ENCODE results near the gene DAAM2. TPM values are rescaled to one million over a fixed set of nuclear protein-coding genes. Genes with fewer than 3 reads are reported as not detected.

Gene DAAM2
- total RNA-seq, 4 donors from 2014 or later: 200 to 373 (median 270) TPM

GRCh38 chr6:39876826-39877225, 84.7 kb downstream of the DAAM2 start:
- Histone ChIP-seq H3K9me3 (no peaks in the 10 kb centered on the region), H3K36me3 (peaks cover 4 to 95% of the 10 kb centered on the region in 2 donors), H3K4me1 (peaks cover 2 to 27% (median 4%) of the 10 kb centered on the region in 3 donors), H3K4me3 (no peak overlapping the region), H3K27me3 (no peaks in the 10 kb centered on the region), H3K27ac (peak overlapping the region in 3 of 4 donors; percentile 22 to 85 (median 42))
- ATAC-seq: no peak
- 61 to 70% methylated on average over 3 of the region's 3 CpGs for WGBS, 2 donors (ENCODE audit: low coverage in 1 of 2)
- TF ChIP-seq POLR2AphosphoS5 (IDR thresholded peaks at IDR 0.05): no peak
- TF ChIP-seq, protein P1, sequence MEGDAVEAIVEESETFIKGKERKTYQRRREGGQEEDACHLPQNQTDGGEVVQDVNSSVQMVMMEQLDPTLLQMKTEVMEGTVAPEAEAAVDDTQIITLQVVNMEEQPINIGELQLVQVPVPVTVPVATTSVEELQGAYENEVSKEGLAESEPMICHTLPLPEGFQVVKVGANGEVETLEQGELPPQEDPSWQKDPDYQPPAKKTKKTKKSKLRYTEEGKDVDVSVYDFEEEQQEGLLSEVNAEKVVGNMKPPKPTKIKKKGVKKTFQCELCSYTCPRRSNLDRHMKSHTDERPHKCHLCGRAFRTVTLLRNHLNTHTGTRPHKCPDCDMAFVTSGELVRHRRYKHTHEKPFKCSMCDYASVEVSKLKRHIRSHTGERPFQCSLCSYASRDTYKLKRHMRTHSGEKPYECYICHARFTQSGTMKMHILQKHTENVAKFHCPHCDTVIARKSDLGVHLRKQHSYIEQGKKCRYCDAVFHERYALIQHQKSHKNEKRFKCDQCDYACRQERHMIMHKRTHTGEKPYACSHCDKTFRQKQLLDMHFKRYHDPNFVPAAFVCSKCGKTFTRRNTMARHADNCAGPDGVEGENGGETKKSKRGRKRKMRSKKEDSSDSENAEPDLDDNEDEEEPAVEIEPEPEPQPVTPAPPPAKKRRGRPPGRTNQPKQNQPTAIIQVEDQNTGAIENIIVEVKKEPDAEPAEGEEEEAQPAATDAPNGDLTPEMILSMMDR (IDR thresholded peaks at IDR 0.05): no peak
- no peak for TF ChIP-seq POLR2A (IDR thresholded peaks at IDR 0.05)
- no peak for TF ChIP-seq EP300 (IDR thresholded peaks at IDR 0.05)

- no peaks in the 10 kb centered on the region for H3K27me3 ChIP-seq
- H3K27ac ChIP-seq: peak overlapping the region in 3 of 4 donors; percentile 24 to 85 (median 40)
- no peak for ATAC-seq
- H3K4me3 ChIP-seq: no peak overlapping the region
- H3K36me3 ChIP-seq: peaks cover 4 to 72% of the 10 kb centered on the region in 2 donors
- H3K9me3 ChIP-seq: no peaks in the 10 kb centered on the region
- WGBS, 2 donors (ENCODE audit: low coverage in 1 of 2): 57 to 83% methylated on average over 1 to 3 of the region's 3 CpGs
- peaks cover 2 to 54% (median 14%) of the 10 kb centered on the region in 3 donors for H3K4me1 ChIP-seq
- TF ChIP-seq POLR2AphosphoS5 (IDR thresholded peaks at IDR 0.05) (no peak), POLR2A (IDR thresholded peaks at IDR 0.05) (no peak), EP300 (IDR thresholded peaks at IDR 0.05) (no peak)
- TF ChIP-seq, protein P1 (IDR thresholded peaks at IDR 0.05): no peak
These were observed 87.4 kb downstream of the DAAM2 start for GRCh38 chr6:39879535-39879934.

- Histone ChIP-seq H3K4me3 (no peak overlapping the region), H3K4me1 (peaks cover 2 to 60% (median 14%) of the 10 kb centered on the region in 3 donors), H3K9me3 (no peaks in the 10 kb centered on the region), H3K27ac (peak overlapping the region in 3 of 4 donors; percentile 40 to 85 (median 83)), H3K27me3 (no peaks in the 10 kb centered on the region), H3K36me3 (peaks cover 2 to 67% of the 10 kb centered on the region in 2 donors)
- WGBS, 2 donors (ENCODE audit: low coverage in 1 of 2): 58 to 73% methylated on average over 2 of the region's 4 CpGs
- no peak for TF ChIP-seq EP300 (IDR thresholded peaks at IDR 0.05)
- no peak for TF ChIP-seq POLR2A (IDR thresholded peaks at IDR 0.05)
- TF ChIP-seq, protein P1 (IDR thresholded peaks at IDR 0.05): no peak
- TF ChIP-seq POLR2AphosphoS5 (IDR thresholded peaks at IDR 0.05): no peak
- ATAC-seq: no peak
These were observed 88.4 kb downstream of the DAAM2 start for GRCh38 chr6:39880594-39880993.

DNA sequence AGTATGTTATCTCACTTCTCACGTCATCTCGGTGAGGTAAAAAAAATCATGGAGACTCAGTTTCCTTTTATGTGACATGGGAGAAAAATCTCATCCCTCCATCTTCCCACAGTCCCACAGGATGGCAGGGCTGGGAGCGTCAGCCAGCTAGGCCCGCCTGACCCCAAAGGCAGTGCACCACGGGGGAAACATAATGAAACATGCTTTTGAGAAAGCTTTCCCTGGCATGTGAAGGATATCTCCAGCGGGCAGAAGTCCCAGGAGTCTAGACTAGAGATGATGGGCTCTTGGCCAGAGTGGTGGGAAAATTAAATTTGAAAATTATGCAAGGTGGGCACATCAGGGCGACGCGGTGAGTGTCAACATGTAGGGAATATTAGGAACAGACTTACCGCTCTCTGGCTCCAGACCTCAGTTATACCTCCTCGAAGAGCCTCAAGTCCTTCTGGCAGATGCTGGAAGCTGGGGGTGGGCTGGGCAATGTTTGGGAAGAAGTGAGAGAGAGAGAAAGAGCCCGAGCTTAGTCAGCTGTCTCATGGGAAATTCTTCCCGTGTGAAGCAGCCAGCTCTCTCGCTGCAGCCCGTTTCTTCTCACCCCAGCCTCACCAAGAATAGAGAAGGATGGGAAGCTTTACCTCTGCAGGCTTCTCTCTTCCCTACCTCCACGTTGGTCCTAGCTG, 89.8 kb downstream of the DAAM2 start:
- Histone ChIP-seq H3K36me3 (peaks cover 0 to 67% of the 10 kb centered on the region in 2 donors), H3K9me3 (no peaks in the 10 kb centered on the region), H3K27ac (peak overlapping the region; percentile 48 to 88 (median 84)), H3K4me3 (no peak overlapping the region), H3K4me1 (peaks cover 2 to 73% (median 14%) of the 10 kb centered on the region in 3 donors), H3K27me3 (no peaks in the 10 kb centered on the region)
- TF ChIP-seq EP300 (IDR thresholded peaks at IDR 0.05) (no peak), POLR2AphosphoS5 (IDR thresholded peaks at IDR 0.05) (peak; percentile 58)
- WGBS, 2 donors (ENCODE audit: low coverage in 1 of 2): 12 to 46% methylated on average over 9 to 12 of the region's 16 CpGs
- ATAC-seq: peak; percentile 26

GRCh38 chr6:39882531-39882899, 90.3 kb downstream of the DAAM2 start:
- peaks cover 0 to 61% of the 10 kb centered on the region in 2 donors for H3K36me3 ChIP-seq
- H3K9me3 ChIP-seq: no peaks in the 10 kb centered on the region
- H3K27ac ChIP-seq: peak overlapping the region in 3 of 4 donors; percentile 83 to 88 (median 85)
- ATAC-seq: peak; percentile 60
- no peaks in the 10 kb centered on the region for H3K27me3 ChIP-seq
- peaks cover 2 to 78% (median 17%) of the 10 kb centered on the region in 3 donors for H3K4me1 ChIP-seq
- H3K4me3 ChIP-seq: no peak overlapping the region
- WGBS, 2 donors (ENCODE audit: low coverage in 1 of 2): 12 to 25% methylated on average over 6 to 7 of the region's 8 CpGs
- TF ChIP-seq EP300 (IDR thresholded peaks at IDR 0.05): no peak
- no peak for TF ChIP-seq POLR2A (IDR thresholded peaks at IDR 0.05)
- peak; percentile 47 for TF ChIP-seq POLR2AphosphoS5 (IDR thresholded peaks at IDR 0.05)

DNA sequence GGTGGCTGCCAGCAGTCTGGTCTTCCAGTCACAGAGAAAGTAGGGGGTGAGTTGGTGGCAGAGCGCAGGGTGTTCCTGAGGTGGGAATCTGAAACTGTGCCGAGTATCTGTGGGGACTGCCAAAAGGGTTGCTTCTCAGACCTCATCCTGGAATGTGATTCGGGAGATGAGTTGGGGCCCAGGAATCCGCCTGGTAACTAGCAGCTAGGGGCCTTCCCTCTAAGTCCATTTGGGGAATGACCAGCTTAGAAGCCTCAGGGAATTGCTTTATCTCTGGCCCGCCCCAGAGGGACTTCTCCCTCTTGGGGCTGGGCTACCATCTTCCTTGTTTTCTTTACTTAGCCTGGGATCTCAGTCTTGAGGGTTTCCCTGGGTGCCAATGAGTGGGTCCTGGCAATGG, 92.5 kb downstream of the DAAM2 start:
- WGBS, 2 donors (ENCODE audit: low coverage in 1 of 2): 20 to 75% methylated on average over 1 of the region's 5 CpGs
- Histone ChIP-seq H3K27ac (peak overlapping the region; percentile 8 to 88 (median 84)), H3K4me3 (no peak overlapping the region), H3K4me1 (peaks cover 2 to 93% (median 27%) of the 10 kb centered on the region in 3 donors), H3K9me3 (no peaks in the 10 kb centered on the region), H3K27me3 (no peaks in the 10 kb centered on the region), H3K36me3 (peaks cover 0 to 54% of the 10 kb centered on the region in 2 donors)
- TF ChIP-seq POLR2AphosphoS5 (IDR thresholded peaks at IDR 0.05): no peak
- TF ChIP-seq POLR2A (IDR thresholded peaks at IDR 0.05): no peak
- TF ChIP-seq, protein P1 (IDR thresholded peaks at IDR 0.05): no peak
- TF ChIP-seq EP300 (IDR thresholded peaks at IDR 0.05): no peak
- no peak for ATAC-seq
